Left ventricle myocardium inferior (tissue), 1 donor: ENCODE results near the gene CLMN. TPM values are rescaled to one million over a fixed set of nuclear protein-coding genes. Genes with fewer than 3 reads are reported as not detected.

Experiments used
- DNase-seq: peaks from one replicate; pipeline ENCODE4 v3.0.0-alpha.2; 2020
- H3K27ac ChIP-seq: fragments of 200-600 bp; replicated peaks from 2 replicates; pipeline ENCODE4 v1.8.0; 2021
- H3K27me3 ChIP-seq: fragments of 200-600 bp; 2 replicates; pipeline ENCODE4 v1.8.0; 2021; ENCODE audit warnings: low read depth
- H3K36me3 ChIP-seq: fragments of 200-600 bp; 2 replicates; pipeline ENCODE4 v1.8.0; 2021
- H3K4me1 ChIP-seq: fragments of 200-600 bp; 2 replicates; pipeline ENCODE4 v1.8.0; 2021
- H3K4me3 ChIP-seq: fragments of 200-600 bp; 2 replicates; pipeline ENCODE4 v1.8.0; 2021; ENCODE audit warnings: mild to moderate bottlenecking, moderate library complexity
- H3K9me3 ChIP-seq: fragments of 200-600 bp; replicated peaks from 2 replicates; pipeline ENCODE4 v1.8.0; 2021
- intact Hi-C: fragments of 100-400 bp; cut with micrococcal nuclease; formaldehyde crosslinking; loops from one replicate; pipeline ENCODE4 v1.11.0; 2022
- total RNA-seq: library from RNA; stranded (reverse); fragmentation: NEBNext Ultra II Directional; extraction: Animal tissue kit (Norgen Biotek cat#: 25700); gene quantifications from one replicate; pipeline ENCODE4 v1.2.1, GENCODE V29; 2021
- TF ChIP-seq, protein P1 (sequence below): fragments of 200-600 bp; IDR thresholded peaks from 2 replicates; pipeline ENCODE4 v1.8.0; 2021; ENCODE audit warnings: antibody characterized with exemption, mild to moderate bottlenecking, borderline replicate concordance
- donor health status: DM: no; HTN: yes; CAD: no; lungs with severe emphysema.

CLMN gene
- total RNA-seq, 1 donor from 2014 or later, result 3.7 TPM

DNA sequence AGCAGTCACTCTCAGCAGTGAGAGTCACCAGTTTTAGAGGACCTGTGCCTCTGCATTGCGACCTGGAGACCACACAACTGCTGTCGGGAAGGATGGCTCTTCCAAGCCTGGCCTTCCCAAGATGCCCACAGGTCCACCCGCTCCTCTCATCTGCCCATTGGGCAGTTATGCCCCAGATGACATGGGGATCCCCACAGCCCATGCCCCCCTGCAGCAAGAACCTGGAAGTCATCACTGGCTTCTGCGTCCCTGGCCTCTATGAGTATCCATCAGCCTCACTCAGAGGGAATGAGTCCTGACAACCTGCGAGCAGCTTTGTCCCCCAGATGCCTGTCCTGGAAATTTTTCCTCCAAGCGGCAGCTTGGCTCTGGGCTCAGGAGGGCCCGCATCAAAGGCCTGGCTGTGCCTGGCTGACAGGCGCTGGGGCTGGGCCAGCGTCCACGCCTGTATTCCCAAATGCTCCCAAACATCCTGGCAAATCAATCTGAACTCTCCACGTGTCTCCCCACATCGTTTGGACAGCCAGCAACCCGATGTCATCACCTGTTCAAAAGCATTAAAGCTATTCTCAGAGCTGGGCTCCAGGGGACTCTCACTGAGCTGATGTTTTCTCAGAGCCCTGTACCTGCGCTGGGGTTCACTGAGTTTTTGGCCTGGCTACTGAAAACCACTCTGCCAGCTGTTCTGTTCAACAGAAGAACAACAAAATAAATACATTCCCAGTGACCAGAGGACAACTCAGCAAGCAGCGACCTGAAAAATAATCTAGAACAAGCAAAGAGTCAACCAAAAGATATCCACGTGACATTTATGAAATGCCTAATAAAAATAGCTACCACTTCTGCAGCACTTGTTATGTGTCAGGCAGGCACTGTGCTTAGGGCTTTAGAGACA lies 57.8 kb downstream of the CLMN start:
- peak; percentile 61 for DNase-seq
- TF ChIP-seq, protein P1, sequence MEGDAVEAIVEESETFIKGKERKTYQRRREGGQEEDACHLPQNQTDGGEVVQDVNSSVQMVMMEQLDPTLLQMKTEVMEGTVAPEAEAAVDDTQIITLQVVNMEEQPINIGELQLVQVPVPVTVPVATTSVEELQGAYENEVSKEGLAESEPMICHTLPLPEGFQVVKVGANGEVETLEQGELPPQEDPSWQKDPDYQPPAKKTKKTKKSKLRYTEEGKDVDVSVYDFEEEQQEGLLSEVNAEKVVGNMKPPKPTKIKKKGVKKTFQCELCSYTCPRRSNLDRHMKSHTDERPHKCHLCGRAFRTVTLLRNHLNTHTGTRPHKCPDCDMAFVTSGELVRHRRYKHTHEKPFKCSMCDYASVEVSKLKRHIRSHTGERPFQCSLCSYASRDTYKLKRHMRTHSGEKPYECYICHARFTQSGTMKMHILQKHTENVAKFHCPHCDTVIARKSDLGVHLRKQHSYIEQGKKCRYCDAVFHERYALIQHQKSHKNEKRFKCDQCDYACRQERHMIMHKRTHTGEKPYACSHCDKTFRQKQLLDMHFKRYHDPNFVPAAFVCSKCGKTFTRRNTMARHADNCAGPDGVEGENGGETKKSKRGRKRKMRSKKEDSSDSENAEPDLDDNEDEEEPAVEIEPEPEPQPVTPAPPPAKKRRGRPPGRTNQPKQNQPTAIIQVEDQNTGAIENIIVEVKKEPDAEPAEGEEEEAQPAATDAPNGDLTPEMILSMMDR, result no peak
- no peaks in the 10 kb centered on the region for H3K27me3 ChIP-seq
- peaks cover 62% of the 10 kb centered on the region for H3K4me1 ChIP-seq
- peaks cover 9% of the 10 kb centered on the region for H3K9me3 ChIP-seq
- H3K36me3 ChIP-seq, result no peaks in the 10 kb centered on the region
- H3K27ac ChIP-seq, result peak overlapping the region; percentile 75
- H3K4me3 ChIP-seq, result peak overlapping the region; percentile 3
- intact Hi-C loops, result no loop called here

DNA sequence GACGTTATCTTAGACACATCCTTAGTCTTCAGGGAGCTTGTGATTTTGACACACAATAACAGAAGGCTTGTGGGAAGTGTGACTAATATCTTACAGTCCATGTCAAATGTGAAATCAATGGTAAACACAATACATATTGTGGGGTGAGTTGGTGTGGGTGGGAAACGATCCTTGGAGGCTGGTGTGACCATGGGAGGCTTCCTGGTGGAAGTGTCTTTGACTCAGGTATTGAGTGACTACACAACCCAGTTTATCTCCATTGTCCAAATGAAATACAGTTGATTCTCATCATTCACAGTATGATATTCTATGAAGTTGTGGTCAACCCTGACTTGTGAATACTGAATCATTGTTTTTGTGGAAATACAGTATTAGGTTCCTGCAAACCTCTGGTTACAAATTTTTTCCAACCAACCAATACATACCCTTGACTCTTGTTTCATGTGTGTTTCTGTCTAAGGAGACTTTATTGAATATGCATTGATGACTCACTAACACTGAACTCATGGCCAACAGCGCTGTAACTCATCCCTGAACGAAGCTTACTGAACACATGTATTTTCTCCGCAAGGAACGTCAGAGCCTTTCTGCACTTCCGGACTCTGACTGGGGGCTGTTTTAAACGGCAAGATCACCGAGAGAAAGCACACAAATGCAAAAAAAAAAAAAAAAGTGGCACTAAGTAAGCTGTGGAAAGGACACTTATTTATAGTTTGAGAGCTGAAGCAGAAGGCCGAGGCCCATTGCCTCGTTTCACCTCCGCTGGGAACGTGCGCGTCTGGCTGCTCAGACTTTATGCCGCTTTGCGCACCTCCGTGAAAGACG lies 59.0 kb downstream of the CLMN start:
- H3K9me3 ChIP-seq, result no peaks in the 10 kb centered on the region
- intact Hi-C loops, result no loop called here
- DNase-seq, result peak; percentile 32
- H3K36me3 ChIP-seq, result no peaks in the 10 kb centered on the region
- H3K4me3 ChIP-seq, result no peak overlapping the region
- peaks cover 67% of the 10 kb centered on the region for H3K4me1 ChIP-seq
- H3K27me3 ChIP-seq, result no peaks in the 10 kb centered on the region
- TF ChIP-seq, protein P1, result no peak
- peak overlapping the region; percentile 75 for H3K27ac ChIP-seq

DNA sequence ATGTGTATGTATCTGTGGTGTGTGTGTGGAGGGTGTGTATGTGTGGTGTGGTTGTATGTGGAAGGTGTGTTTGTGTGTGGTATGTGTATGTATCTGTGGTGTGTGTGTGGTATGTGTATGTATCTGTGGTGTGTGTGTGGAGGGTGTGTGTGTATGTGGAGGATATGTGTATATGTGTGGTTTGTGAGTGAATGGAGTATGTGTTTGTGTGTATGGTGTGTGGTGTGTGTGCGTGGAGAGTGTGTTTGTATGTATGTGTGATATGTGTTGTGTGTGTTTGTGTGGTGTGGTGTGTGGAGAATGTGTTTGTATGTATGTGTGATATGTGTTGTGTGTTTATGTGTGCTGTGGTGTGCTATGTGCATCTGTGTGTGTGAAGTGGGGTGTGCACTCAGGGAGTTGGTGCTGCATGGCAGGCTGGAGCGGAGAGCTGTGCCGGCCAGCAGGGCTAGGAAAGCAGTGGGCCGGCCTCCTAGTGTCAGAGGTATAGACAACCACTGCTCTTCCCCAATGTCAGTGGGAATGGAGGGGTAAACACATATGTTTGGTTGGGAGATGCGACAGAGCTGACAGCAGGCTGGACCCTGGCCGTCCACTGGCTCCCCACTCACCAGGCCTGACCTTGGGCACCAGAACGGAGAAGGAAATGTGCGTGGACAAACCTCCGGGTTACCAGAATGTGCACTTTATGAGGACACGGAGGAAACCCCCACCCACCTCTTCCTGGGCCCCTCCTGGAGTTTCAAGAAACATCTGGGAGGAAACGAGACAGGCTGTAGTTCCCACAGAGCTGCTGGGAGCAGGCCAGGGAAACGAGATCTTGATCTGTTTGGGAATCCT lies 60.7 kb downstream of the CLMN start:
- H3K27ac ChIP-seq, result peak overlapping the region; percentile 75
- intact Hi-C loops, result no loop called here
- no peak overlapping the region for H3K4me3 ChIP-seq
- H3K9me3 ChIP-seq, result no peaks in the 10 kb centered on the region
- TF ChIP-seq, protein P1, result no peak
- peaks cover 71% of the 10 kb centered on the region for H3K4me1 ChIP-seq
- no peaks in the 10 kb centered on the region for H3K36me3 ChIP-seq
- no peaks in the 10 kb centered on the region for H3K27me3 ChIP-seq
- no peak for DNase-seq

DNA sequence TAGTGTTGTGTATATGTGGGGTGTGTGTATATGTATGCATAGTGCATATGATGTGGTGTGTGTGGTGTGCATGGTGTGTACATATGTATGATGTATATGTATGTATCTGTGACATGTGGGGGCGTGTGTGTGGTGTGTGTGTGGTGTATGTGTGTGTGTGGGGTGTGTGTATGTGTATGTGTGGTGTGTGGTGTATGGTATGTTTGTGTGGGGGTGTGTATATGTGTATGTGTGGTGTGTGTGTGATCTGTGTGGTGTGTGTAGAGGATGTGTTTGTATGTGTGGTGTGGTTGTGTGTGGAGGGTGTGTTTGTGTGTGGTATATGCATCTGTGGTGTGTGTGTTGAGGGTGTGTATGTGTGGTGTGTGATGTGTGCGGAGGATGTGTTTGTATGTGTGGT lies 61.6 kb downstream of the CLMN start:
- intact Hi-C loops, result no loop called here
- Histone ChIP-seq H3K4me3 (no peak overlapping the region), H3K27ac (no peak overlapping the region), H3K9me3 (no peaks in the 10 kb centered on the region), H3K4me1 (peaks cover 72% of the 10 kb centered on the region), H3K27me3 (no peaks in the 10 kb centered on the region), H3K36me3 (no peaks in the 10 kb centered on the region)
- DNase-seq, result no peak
- TF ChIP-seq, protein P1, result no peak

DNA sequence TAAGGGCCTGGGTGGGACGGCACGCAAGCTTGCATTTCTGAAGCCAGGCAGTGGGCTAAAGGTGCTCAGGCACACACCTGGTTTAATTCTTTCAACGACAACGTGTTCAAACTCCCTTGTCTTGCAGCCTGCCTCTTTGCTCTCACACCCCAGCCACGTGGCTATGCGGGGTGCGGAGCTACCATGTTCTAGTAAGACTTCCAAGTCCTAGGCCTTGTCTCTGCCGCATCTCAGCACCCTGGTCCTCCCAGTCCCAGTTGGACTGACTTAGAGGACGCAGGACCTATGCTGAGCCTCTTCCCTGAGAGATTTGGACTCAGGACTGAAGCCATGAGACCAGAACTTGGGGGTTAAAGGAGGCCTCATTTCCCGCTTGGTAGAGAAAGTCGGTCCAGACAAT lies 62.2 kb downstream of the CLMN start:
- Histone ChIP-seq H3K27ac (no peak overlapping the region), H3K36me3 (no peaks in the 10 kb centered on the region), H3K9me3 (no peaks in the 10 kb centered on the region), H3K4me3 (no peak overlapping the region), H3K27me3 (no peaks in the 10 kb centered on the region), H3K4me1 (peaks cover 67% of the 10 kb centered on the region)
- TF ChIP-seq, protein P1, result no peak
- DNase-seq, result no peak
- intact Hi-C loops, result no loop called here
